Measurements from ENCODE around the gene ABCF3.
A peak's percentile ranks its signal among the peaks of the same experiment; 100 is the strongest.

ABCF3 gene

DNA sequence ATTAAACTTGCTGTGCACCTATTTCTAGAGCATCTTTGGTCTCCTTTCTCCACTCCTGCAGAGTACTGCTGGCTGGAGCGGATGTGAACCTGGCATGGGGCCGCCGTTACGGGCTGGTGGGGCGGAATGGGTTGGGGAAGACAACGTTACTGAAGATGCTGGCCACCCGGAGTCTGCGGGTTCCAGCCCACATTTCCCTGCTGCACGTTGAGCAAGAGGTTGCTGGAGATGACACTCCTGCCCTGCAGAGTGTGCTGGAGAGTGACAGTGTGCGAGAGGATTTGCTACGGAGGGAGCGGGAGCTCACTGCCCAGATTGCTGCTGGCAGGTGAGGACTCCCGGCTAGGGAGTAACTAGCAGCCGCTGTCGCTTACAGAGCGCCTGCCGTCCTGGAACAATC lies 2.1 kb downstream of the ABCF3 start:
- no peak for DNase-seq

GRCh38 chr3:184189421-184189820 lies 3.4 kb downstream of the ABCF3 start:
- no peak for DNase-seq

DNA sequence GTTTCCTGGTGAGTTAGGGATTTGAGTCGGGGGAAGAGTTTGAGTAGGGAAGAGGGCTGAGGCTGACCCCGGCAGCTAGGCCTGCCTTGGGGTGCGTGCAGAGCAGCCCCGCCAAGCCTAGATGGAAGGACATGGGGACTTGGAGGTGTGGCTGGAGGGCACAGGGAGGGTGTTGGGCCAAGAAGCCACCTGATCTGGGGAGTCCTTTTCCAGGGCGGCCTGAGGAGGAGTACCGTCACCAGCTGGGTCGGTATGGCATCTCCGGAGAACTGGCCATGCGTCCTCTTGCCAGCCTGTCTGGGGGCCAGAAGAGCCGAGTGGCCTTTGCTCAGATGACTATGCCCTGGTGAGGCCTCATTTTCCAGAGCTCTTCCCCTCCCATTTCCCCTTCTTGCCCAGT lies 6.9 kb downstream of the ABCF3 start:
- no peak for DNase-seq

DNA sequence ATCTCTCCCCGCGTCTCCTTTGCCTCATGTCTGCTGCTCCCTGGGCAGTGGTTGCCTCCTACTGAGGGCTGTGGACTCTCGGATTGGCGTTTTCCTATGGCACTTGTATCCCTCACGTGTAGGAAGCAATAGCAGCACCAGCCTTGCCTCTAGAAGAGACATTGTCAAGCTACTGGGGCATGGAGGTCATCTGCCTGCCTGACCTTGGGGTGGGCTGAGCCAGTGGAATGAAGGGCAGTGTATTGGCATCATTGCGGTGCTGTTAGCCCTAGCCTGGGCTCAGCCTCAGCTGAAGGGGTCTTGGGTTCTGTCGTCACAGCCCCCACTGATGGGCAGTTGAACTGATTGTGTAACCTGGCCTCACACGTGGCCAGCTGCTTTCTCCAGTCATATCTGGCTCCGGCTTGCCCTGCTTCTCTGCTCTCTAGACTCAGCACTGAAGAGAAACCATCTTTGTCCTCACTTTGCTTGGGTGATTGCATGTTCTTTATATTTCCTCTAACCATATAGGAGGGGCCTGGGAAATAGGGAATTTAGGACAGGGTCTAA lies 8.1 kb downstream of the ABCF3 start:
- no peak for DNase-seq

DNA sequence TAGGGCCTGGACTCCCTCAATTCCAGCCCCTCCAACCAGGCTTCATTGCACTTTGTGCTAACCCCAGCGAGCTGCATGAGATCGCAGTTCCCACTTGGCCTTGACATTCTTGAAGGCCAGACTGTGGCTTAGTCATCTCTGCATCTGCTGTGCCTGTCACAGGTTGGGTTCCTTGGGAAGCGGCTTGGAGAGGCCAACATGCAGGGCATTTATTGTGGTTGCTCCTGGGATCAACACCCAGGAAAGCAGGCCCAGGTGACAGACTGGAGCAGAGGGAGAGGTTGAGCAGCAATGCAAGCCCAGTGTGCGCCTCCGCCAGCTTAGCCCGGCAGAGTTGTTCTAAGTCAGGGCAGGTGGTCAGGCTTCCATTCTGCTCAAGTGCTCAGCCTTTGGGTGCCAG lies 10.5 kb downstream of the ABCF3 start:
- no peak for DNase-seq

- DNase-seq: no peak
Measured at GRCh38 chr3:184198509-184198908, 12.5 kb downstream of the ABCF3 start.

DNA sequence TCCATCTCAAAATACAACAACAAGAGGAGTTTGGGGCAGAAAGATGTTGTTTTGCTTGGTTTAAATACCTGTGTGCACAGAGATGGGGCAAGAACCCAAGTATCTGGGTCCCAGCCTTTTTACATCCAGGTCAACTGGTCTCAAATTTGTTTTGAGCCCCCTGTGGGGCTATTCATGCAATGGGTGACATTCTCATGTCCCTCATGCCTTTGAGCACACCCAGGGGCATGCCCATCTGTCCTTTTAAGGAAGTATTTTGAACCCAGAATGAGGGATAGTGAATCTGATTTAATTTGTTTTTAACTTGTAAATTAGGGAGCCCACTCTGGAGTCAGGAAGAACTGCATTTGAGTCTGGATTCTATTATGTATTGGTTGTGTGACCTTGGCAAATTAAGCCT lies 14.8 kb downstream of the ABCF3 start:
- DNase-seq: no peak

DNA sequence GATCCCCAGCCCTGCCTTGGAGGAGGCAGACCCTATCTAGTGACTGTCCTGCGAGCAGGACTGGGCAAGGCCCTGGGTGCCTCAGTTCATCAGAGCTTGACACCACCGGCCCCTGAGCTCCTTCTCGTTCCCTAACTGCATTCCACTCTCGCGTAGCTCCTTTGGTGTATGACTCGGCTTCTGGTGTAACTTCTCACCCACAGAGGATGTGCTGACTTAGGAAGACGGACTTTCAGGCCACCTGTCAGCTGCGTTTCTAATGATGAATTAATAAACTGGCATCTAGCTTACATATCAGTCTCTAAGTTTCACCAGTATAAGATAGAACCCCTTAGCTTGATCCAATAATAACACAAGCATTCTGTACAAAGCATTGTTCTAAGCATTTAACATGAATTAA lies 17.5 kb downstream of the ABCF3 start:
- no peak for DNase-seq

GRCh38 chr3:184209146-184209923 lies 23.3 kb downstream of the ABCF3 start:
- DNase-seq: no peak

DNA sequence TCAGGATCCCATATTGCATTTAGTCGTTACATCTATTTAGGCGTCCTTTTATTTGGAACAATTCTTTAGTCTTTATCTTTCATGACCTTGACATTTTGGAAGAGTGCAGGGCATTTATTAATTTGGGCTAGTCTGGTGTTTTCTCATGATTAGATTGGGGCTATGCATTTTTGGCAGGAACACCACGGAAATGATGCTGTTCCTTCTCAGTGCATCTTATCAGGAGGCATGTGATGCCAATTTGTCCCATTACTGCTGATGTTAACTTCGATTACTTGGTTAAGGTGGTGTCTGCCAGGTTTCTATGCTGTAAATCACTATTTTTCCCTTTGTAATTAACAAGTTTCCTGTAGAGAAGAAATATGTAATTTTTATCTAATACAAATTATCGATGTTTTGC lies 25.3 kb downstream of the ABCF3 start:
- no peak for DNase-seq

DNA sequence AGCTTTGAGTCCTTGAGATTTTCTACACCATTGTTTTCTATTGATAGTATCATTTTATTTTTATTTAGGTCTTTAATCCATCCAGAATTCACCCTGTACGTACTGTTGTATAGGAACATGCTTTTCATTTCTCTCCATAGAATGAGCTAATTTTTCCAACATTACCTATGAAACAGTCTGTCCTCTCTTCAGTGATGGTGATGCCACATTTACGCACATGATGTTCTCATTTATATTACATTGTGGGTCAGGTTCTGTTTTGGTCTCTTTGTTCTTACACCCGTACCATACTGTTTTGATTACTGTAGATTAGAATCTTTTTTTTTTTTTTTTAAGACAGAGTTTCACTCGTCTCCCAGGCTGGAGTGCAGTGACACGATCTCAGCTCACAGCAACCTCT lies 25.7 kb downstream of the ABCF3 start:
- no peak for DNase-seq

- DNase-seq: no peak
Measured at GRCh38 chr3:184218814-184219213, 32.8 kb downstream of the ABCF3 start.

GRCh38 chr3:184222521-184222920 lies 36.5 kb downstream of the ABCF3 start:
- no peak for DNase-seq

DNA sequence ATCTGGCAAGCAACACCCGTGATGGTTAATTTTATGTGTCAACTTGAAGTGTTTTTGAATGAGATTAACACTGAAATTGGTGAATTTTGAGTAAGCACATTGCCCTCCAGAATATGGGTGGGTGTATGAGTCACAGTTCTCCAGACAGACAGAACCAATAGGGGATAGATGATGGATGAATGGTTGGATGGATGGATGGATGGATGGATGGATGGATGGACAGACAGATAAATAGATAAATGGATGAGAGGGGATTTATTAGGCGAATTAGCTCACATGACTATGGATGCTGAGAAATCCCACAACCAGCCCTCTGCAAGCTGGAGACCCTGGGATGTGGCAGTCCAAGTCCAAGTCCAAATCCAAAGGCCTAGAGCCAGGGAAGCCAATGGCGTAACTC lies 37.9 kb downstream of the ABCF3 start:
- no peak for DNase-seq

DNA sequence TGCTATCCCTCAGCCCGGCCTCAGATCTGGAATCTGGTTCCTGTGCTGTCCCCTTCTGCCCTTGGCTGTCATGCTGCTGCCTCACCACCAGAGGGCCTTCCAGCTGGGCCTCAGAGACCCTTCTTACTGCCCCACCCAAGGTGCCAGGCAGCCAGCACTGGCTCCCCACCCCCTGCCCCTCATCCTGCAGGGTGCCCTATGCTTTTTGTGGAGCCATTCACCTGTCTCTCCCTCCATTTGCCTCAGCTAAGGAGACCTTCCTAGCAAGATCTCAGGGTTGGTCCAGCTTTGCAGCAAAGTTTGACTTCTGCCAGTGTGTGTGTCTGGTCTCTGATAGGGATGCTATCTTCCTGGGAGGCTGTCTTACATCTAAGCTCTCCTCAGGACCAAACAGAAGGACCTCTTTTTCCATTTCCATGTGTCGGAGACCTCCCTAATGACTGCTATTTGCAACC lies 41.5 kb downstream of the ABCF3 start:
- no peak for DNase-seq

DNA sequence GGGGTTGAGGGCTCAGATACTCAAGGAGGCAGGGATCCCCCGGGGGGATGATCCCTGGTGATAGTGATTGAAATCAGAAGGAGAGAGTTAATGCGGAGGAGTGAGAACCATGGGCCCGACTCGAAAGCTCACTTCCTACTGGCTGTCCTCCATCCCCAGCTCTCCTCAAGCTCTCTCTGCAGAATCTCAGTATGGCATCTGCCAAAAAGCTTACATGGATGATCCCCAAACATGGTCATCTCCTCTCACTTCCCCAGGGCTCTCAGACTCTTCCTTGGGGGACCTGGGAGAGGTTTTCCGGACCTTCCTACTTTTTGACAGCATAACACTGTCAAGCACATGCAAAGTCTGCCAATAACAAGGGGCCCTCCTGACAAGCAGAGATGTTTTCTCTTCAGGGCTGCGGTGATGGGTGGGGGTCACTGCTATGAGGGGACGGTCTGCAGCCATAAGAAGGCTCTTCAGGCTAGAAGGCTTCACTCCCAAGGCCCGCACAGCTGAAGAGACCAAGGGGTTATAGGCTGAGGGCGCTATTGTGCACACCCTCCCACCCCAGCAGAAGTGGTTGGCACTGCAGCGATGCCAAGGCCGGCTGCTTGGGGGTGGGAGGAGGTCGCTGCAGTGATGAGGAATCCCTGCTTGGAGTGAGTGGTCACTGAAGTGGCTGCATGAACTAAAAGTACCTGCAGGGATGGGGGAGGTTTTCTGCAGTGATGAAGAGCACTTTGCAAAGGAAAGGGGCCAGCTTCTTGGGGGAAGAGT lies 42.6 kb downstream of the ABCF3 start:
- no peak for DNase-seq

DNA sequence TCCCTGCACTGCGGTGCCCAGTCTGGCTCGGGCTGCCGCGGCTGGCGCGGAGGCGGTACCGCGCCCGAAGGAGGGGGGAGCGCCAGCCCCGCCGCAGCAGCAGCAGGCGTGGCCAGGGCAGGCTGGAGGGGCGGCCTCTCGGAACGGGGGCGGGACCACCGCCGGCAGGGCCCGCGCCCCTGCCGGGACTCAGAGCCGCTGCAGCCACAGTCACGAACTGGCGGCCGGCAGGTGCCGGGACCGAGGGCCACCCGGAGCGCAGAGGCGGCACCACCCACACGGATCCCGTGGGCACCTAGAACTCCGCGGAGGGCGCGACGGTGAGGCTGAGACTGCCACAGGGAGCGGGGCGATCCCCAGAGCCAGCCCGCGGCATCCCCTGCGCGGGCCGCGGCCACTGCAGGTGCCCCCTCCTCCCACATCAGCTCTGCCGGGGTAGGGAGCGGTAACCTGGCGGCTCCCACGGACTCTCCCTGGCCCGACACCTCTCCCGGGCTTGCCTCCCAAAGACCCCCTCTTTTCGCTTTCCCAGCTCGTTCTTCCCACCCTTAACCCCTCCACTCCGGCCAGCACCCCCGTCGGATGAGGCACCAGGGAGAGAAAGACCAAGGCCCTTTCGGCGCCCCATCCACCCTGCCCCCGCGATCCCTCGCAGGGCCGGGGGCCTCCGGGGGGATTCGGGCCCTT lies 43.5 kb downstream of the ABCF3 start, which contains the start of gene VWA5B2:
TSS of gene VWA5B2 (plus strand) at position 192 of the 687 bp plus-strand sequence. CDS start 944 bp downstream, outside the sequence.
- no peak for DNase-seq

GRCh38 chr3:184230081-184230602 lies 44.1 kb downstream of the ABCF3 start:
- no peak for DNase-seq

GRCh38 chr3:184230603-184231528 lies 44.9 kb downstream of the ABCF3 start:
- DNase-seq: peak; percentile 16

GRCh38 chr3:184231671-184232070 lies 45.7 kb downstream of the ABCF3 start:
- DNase-seq: no peak

DNA sequence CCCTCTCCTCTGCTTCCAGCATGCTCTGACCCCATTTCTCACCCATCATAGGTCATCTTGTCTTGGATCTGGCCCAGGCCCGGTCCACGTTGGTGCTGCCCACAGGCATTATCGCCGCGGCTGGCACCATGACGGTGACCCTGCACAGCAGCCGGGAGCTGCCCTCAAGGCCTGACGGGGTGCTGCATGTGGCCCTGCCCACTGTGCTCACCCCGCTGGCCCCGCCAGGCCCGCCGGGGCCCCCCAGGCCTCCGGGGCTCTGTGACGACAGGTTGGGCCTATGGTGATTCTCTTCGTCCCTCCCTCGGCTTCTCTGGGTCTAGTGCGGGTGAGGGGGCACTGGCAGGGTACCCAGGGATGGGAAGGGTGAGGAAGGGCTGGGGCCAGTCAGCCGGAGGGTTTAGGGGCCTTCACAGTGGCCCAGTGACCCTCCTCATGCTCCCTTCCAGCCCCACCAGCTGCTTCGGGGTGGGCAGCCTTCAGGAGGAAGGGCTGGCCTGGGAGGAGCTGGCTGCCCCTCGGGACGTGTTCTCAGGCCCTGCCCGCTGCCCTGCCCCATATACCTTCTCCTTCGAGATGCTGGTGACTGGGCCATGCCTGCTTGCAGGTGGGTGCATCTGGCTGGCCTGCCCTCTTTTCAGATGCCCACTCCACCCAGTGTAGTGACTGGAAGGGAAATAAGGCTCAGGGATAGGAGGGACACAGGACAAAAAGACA lies 47.3 kb downstream of the ABCF3 start:
- no peak for DNase-seq
